Activated naive CD4-positive, alpha-beta T cell (primary cell): ENCODE data around the gene POLR2C.

Source experiments
- DNase-seq, 4 experiments: peaks; one replicate each; lab custom pipeline; 2025; lab: John Stamatoyannopoulos, UW

The POLR2C gene

GRCh38 chr16:57504001-57504400, 41.5 kb downstream of the POLR2C start:
- DNase-seq, result no peak

GRCh38 chr16:57504491-57504890, 42.0 kb downstream of the POLR2C start:
- no peak for DNase-seq

- no peak for DNase-seq
These were observed 42.7 kb downstream of the POLR2C start for GRCh38 chr16:57505169-57505568.

GRCh38 chr16:57507136-57508034, 44.9 kb downstream of the POLR2C start:
- DNase-seq, result no peak

- DNase-seq, result no peak
These were observed 45.6 kb downstream of the POLR2C start for GRCh38 chr16:57508035-57508425.

GRCh38 chr16:57509231-57509923, 46.9 kb downstream of the POLR2C start:
- no peak for DNase-seq

- no peak for DNase-seq
These were observed 47.8 kb downstream of the POLR2C start for GRCh38 chr16:57510016-57510871.

GRCh38 chr16:57512296-57513001, 50.0 kb downstream of the POLR2C start:
- DNase-seq, result no peak

- DNase-seq, result no peak
These were observed 51.1 kb downstream of the POLR2C start for GRCh38 chr16:57513371-57514102.

GRCh38 chr16:57514371-57514770, 51.9 kb downstream of the POLR2C start:
- DNase-seq, result no peak

GRCh38 chr16:57514791-57515600, 52.5 kb downstream of the POLR2C start:
- DNase-seq, result no peak

GRCh38 chr16:57516176-57516725, 53.8 kb downstream of the POLR2C start:
- no peak for DNase-seq

- DNase-seq, result no peak
These were observed 54.3 kb downstream of the POLR2C start for GRCh38 chr16:57516773-57517172.

- no peak for DNase-seq
These were observed 55.2 kb downstream of the POLR2C start for GRCh38 chr16:57517397-57518367.

- DNase-seq, result no peak
These were observed 56.0 kb downstream of the POLR2C start for GRCh38 chr16:57518520-57518919.

- DNase-seq, result no peak
These were observed 56.4 kb downstream of the POLR2C start for GRCh38 chr16:57518922-57519321.

- peak; percentile 45 to 83 (median 70) for DNase-seq
These were observed 57.4 kb downstream of the POLR2C start for GRCh38 chr16:57519796-57520360.
